Suprapubic skin (tissue), 4 donors: ENCODE data around the gene LTBP2. TPM values are rescaled to one million over a fixed set of nuclear protein-coding genes. Genes with fewer than 3 reads are reported as not detected.

ENCODE experiments used
- DNase-seq, 2 donors: peaks; one replicate each; pipeline ENCODE4 v3.0.0-alpha.2; 2019; ENCODE audit warnings: low spot score in 2 of 2
- H3K27ac ChIP-seq: fragments of 200-600 bp; sonication (generic); one replicate; pipeline ENCODE4 v1.5.1; 2019
- H3K27me3 ChIP-seq: fragments of 200-600 bp; sonication (generic); one replicate; pipeline ENCODE4 v1.5.1; 2019
- H3K36me3 ChIP-seq: fragments of 200-600 bp; sonication (generic); one replicate; pipeline ENCODE4 v1.5.1; 2019
- H3K4me1 ChIP-seq: fragments of 200-600 bp; sonication (generic); one replicate; pipeline ENCODE4 v1.5.1; 2019
- H3K4me3 ChIP-seq: fragments of 200-600 bp; sonication (generic); one replicate; pipeline ENCODE4 v1.5.1; 2019; ENCODE audit warnings: mild to moderate bottlenecking
- H3K9me3 ChIP-seq: fragments of 200-600 bp; sonication (generic); one replicate; pipeline ENCODE4 v1.5.1; 2019
- EP300 ChIP-seq: sonication (generic); formaldehyde crosslinking; IDR thresholded peaks from one replicate; pipeline ENCODE4 v1.6.1; 2017; ENCODE audit warnings: antibody characterized with exemption
- POLR2A ChIP-seq, 2 donors: fragments of 450-650 bp; IDR thresholded peaks; one replicate each; pipeline ENCODE4 v1.6.1; 2017; ENCODE audit warnings: antibody characterized with exemption in 2 of 2, mild to moderate bottlenecking in 2 of 2, moderate library complexity in 2 of 2
- POLR2AphosphoS5 ChIP-seq, 3 donors: sonication (generic); formaldehyde crosslinking; IDR thresholded peaks; one replicate each; pipeline ENCODE4 v1.6.1; 2017; ENCODE audit warnings: antibody characterized with exemption in 3 of 3
- WGBS: methylation state at CpG from one replicate; pipeline ENCODE4 v1.1.5; 2018; 5-methylcytosine and 5-hydroxymethylcytosine counted together
- total RNA-seq, 4 donors: library from RNA; depleted of rRNA; stranded (reverse); fragments of >200 nt; gene quantifications; one replicate each; pipeline ENCODE4 v1.1.0, GENCODE V29; 2016
- TF ChIP-seq, protein P1 (sequence below), 2 donors: fragments of 200-600 bp in 1 of 2; fragments of 450-650 bp in 1 of 2; sonication (generic) in 1 of 2; IDR thresholded peaks; one replicate each; pipeline ENCODE4 v1.5.1; 2016 to 2019; ENCODE audit warnings: antibody characterized with exemption in 2 of 2, mild to moderate bottlenecking in 1 of 2, moderate library complexity in 1 of 2

The LTBP2 gene
- total RNA-seq, 4 donors from 2014 or later = 19.6 to 36.0 (median 26.2) TPM

DNA sequence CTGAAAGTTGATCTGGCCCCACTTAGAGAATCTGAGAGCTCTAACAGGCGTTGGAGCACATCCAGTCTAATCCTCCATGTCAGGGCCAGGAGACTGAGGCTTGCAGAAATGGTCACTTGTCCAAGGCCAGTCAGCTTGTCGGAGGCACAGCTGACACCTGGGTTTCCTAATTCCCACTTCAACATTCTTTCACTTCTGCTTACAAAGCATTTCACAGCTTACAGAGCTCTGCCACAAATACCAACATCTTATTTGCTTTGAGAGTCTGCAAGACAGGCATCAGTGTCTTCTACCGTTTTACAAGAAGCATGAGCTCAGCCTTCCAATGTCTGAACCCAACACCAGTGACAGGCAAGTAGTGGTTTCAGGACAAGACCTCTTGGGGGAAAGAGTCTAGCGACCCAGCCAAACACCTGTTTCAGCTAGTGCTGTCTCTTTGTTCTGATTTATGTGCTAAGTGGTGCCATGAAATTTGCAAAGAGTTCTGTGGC, 86.6 kb downstream of the LTBP2 start:
- no peak for DNase-seq
- peaks cover 12% of the 10 kb centered on the region for H3K36me3 ChIP-seq
- H3K4me1 ChIP-seq = no peaks in the 10 kb centered on the region
- H3K9me3 ChIP-seq = no peaks in the 10 kb centered on the region
- H3K27me3 ChIP-seq = no peaks in the 10 kb centered on the region
- H3K4me3 ChIP-seq = no peak overlapping the region
- H3K27ac ChIP-seq = no peak overlapping the region
- TF ChIP-seq EP300 (no peak), POLR2A (IDR thresholded peaks at IDR 0.05) (no peak), POLR2AphosphoS5 (IDR thresholded peaks at IDR 0.05) (no peak)
- TF ChIP-seq, protein P1, sequence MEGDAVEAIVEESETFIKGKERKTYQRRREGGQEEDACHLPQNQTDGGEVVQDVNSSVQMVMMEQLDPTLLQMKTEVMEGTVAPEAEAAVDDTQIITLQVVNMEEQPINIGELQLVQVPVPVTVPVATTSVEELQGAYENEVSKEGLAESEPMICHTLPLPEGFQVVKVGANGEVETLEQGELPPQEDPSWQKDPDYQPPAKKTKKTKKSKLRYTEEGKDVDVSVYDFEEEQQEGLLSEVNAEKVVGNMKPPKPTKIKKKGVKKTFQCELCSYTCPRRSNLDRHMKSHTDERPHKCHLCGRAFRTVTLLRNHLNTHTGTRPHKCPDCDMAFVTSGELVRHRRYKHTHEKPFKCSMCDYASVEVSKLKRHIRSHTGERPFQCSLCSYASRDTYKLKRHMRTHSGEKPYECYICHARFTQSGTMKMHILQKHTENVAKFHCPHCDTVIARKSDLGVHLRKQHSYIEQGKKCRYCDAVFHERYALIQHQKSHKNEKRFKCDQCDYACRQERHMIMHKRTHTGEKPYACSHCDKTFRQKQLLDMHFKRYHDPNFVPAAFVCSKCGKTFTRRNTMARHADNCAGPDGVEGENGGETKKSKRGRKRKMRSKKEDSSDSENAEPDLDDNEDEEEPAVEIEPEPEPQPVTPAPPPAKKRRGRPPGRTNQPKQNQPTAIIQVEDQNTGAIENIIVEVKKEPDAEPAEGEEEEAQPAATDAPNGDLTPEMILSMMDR (IDR thresholded peaks at IDR 0.05) = no peak
- 66% methylated on average over 4 of the region's 4 CpGs for WGBS

DNA sequence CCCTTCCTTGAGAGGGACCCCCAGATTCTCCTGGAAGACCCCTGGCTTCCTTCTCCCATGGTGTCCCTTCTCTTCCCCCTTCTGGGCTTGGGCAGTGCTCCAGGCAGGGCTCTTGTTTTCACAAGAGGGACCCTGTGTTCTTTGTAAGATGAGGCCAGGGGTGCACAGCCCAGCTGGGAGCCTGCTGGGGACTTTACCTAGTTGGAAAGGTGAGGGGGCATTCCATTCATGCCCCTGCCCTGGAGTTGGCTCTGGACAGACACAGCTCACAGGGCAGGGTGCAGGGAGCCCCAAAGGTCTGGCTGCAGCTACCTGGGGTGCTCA, 87.3 kb downstream of the LTBP2 start:
- H3K4me3 ChIP-seq = no peak overlapping the region
- no peaks in the 10 kb centered on the region for H3K27me3 ChIP-seq
- H3K9me3 ChIP-seq = no peaks in the 10 kb centered on the region
- no peak for DNase-seq
- H3K36me3 ChIP-seq = peaks cover 12% of the 10 kb centered on the region
- no peaks in the 10 kb centered on the region for H3K4me1 ChIP-seq
- H3K27ac ChIP-seq = no peak overlapping the region
- TF ChIP-seq EP300 (no peak), POLR2AphosphoS5 (IDR thresholded peaks at IDR 0.05) (no peak), POLR2A (IDR thresholded peaks at IDR 0.05) (no peak)
- TF ChIP-seq, protein P1 (IDR thresholded peaks at IDR 0.05) = no peak

DNA sequence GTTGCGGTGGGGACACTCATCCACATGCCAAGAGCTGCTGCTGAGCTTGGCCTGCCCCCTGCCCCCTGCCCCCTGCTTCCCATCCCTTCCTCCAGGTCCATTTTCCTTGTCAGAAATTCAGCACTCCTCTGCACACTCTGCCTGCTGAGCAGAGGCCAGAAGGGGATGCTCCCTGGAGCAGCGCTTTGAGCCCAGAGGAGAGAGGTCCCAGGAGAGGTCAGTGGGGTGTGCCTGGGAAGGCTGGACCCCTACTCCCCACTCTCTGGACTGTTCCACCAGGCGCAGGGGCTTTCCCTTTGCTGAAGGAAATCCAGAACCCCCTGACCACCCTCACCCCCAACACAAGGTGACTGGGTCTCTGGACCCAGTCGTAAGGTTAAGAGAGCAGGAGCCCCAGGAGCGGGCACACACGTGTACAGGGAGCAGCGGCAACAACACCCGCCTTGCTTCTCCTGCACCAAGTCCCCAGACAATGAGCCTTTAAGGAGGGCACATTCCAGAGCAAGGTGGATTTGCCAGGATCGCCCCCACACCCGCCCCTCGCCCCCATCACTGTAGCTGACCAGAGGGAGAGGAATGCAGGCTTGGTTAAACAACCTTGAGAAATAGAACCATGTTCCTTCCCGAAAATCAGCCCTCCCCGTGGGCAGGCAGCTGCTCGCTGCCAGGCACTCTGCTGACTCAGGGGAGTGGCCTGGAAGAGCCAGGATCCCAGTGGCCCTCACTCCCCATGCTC, 87.8 kb downstream of the LTBP2 start:
- H3K9me3 ChIP-seq = no peaks in the 10 kb centered on the region
- 62% methylated on average over 13 of the region's 14 CpGs for WGBS
- TF ChIP-seq, protein P1 (IDR thresholded peaks at IDR 0.05) = no peak
- no peak for TF ChIP-seq POLR2A (IDR thresholded peaks at IDR 0.05)
- TF ChIP-seq POLR2AphosphoS5 (IDR thresholded peaks at IDR 0.05) = no peak
- TF ChIP-seq EP300 = no peak
- H3K4me1 ChIP-seq = no peaks in the 10 kb centered on the region
- H3K27ac ChIP-seq = no peak overlapping the region
- H3K4me3 ChIP-seq = no peak overlapping the region
- H3K36me3 ChIP-seq = peaks cover 12% of the 10 kb centered on the region
- H3K27me3 ChIP-seq = no peaks in the 10 kb centered on the region
- DNase-seq = no peak

DNA sequence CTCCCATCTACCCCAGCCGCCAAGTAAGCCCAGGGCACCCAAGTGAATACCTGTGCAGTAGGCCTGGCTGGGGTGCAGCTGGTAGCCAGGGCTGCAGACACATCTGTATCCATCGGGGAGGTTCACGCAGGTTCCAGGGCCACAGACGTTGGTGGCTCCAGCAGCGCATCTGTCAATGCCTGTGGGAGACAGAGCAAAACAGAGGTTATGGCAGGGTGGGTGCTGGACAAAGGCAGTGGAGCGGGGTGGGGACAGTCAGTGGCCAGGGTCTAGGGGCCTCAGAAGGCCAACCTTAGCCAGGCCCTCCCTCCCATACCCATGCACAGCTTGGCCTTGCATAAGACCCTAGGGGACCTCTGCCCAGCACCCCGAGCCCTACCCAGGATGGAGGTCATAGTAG, 89.3 kb downstream of the LTBP2 start:
- Histone ChIP-seq H3K27ac (no peak overlapping the region), H3K36me3 (peaks cover 12% of the 10 kb centered on the region), H3K9me3 (no peaks in the 10 kb centered on the region), H3K4me3 (no peak overlapping the region), H3K27me3 (no peaks in the 10 kb centered on the region), H3K4me1 (peaks cover 4% of the 10 kb centered on the region)
- 96% methylated on average over 7 of the region's 7 CpGs for WGBS
- no peak for TF ChIP-seq POLR2AphosphoS5 (IDR thresholded peaks at IDR 0.05)
- no peak for TF ChIP-seq POLR2A (IDR thresholded peaks at IDR 0.05)
- TF ChIP-seq EP300 = no peak
- TF ChIP-seq, protein P1 (IDR thresholded peaks at IDR 0.05) = no peak
- no peak for DNase-seq

DNA sequence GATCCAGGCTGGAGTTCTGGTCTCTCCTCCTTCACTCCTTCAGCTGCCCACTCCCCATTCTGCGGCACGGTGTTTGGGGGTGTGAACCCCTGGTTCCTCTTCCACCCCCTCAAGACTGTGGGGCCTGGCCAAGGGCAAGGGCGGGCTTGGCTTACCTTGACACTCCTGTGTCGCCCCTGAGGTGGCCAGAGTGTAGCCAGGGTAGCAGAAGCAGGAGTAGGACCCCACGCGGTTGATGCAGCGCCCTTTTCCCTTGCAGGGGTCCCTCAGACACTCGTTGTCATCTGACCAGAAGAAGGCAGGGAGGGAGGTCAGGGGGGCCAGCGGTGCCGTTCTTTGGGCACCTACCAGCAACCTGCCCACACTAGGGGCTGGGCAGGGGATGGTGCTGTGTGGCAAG, 90.3 kb downstream of the LTBP2 start:
- peaks cover 4% of the 10 kb centered on the region for H3K4me1 ChIP-seq
- H3K4me3 ChIP-seq = no peak overlapping the region
- no peak overlapping the region for H3K27ac ChIP-seq
- no peak for DNase-seq
- TF ChIP-seq, protein P1 (IDR thresholded peaks at IDR 0.05) = no peak
- TF ChIP-seq POLR2AphosphoS5 (IDR thresholded peaks at IDR 0.05) (no peak), POLR2A (IDR thresholded peaks at IDR 0.05) (no peak), EP300 (no peak)
- no peaks in the 10 kb centered on the region for H3K9me3 ChIP-seq
- 95% methylated on average over 9 of the region's 10 CpGs for WGBS
- no peaks in the 10 kb centered on the region for H3K27me3 ChIP-seq
- H3K36me3 ChIP-seq = peaks cover 12% of the 10 kb centered on the region
